Stimulated activated CD8-positive, alpha-beta memory T cell treated with anti-CD3 and anti-CD28 coated beads, Interleukin-7, amount 100 ng/mL, for 48 hours (primary cell): ENCODE results near the gene SLC9A1.

ENCODE experiments used
- DNase-seq, 2 donors: peaks; one replicate each; pipeline ENCODE4 v3.0.0-alpha.2; 2020; ENCODE audit warnings: low read depth in 1 of 2; ENCODE audit errors: extremely low read depth in 1 of 2

Gene SLC9A1

DNA sequence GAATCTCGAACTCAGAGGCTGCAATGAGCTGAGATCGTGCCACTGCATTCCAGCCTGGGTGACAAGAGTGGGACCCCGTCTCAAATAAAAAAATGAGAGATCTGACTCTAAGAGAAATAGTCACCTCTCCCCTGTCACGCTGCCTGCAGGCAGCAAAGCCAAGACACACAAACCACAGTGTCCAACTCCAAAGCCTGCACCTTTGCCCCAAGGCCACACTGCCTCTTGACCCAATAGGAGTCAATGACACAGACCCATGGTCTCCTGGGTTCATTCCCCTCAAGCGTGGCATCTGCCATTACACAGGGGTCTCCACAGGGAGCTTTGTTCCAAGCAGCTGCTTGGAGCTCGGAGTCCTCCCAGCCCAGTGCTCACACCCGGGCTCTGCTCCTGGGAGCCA is 46.3 kb downstream of the SLC9A1 start:
- no peak for DNase-seq

- no peak for DNase-seq
Observed at GRCh38 chr1:27106561-27107323, 48.2 kb downstream of the SLC9A1 start.

- no peak for DNase-seq
Observed at GRCh38 chr1:27105018-27105417, 49.9 kb downstream of the SLC9A1 start.

- DNase-seq, result no peak
Observed at GRCh38 chr1:27103498-27103897, 51.4 kb downstream of the SLC9A1 start.

- DNase-seq, result peak; percentile 48 to 58
Observed at GRCh38 chr1:27102707-27103468, 52.0 kb downstream of the SLC9A1 start.

GRCh38 chr1:27102134-27102706 is 52.7 kb downstream of the SLC9A1 start:
- no peak for DNase-seq

DNA sequence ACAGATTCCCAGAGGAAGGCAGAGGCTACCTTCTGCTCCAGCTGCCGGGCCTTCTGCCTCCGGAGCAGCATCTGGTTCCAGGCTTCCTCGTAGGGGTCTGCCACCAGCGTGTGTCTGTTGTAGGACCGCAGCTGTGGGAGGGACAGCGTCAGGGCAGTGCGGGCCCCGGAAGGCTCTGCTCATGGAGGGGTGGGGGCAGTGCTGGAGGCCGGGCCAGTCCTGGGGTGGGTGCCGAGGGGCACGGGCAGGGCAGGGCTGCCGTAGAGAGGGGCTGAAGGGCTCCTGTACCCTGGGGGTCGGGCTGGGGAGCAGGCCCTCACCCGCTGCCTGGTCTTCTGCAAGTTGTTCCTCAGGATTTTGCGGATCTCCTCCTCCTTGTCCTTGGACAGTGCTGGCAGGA is 53.2 kb downstream of the SLC9A1 start:
- no peak for DNase-seq

DNA sequence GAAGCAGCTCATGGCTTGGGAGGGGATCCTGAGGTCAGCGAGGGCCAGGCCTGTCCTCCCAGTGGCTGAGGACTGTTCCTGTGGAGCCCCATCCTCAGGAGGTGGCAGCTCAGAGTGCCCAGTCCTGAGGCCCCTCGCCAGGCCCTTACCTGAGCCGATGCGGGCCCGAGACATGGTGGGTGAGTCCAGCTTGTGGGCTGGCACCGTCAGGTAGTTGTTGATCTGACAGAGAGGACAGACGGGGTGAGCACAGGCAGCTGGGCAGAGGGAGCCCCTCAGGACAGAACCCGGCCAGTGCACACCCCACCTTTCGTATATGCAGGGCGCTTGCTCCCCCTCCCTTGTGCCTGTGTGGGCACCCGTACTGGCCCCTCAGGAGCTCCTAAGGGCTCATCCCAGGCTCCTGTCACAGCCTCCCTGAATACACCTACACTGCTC is 53.9 kb downstream of the SLC9A1 start:
- DNase-seq, result no peak

GRCh38 chr1:27100335-27101053 is 54.4 kb downstream of the SLC9A1 start:
- DNase-seq, result no peak

GRCh38 chr1:27099587-27100334 is 55.2 kb downstream of the SLC9A1 start:
- DNase-seq, result peak; percentile 40 to 69

DNA sequence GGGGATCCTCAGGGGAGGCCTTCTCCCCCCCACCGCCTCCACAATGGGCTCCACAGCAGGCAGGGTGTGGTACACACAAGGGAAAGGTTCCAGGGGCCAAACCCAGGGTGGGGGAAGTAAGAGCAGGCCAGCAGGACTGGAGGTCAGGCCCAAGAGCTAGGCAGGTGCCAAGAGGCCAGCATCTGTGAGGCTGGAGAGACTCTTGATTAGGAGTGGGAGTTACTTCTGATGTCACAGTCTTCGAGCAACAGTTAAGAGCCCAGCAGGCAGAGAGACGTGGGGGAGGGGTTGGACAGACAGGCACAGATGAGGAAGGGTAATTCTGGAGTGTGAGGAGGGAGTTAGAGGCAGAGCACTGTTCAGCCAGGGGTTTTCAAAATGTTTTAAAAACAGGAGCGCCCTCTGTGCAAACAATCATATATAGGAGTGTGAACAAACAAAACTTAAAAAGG is 55.8 kb downstream of the SLC9A1 start:
- DNase-seq, result no peak

- DNase-seq, result no peak
Observed at GRCh38 chr1:27098431-27099134, 56.3 kb downstream of the SLC9A1 start.

- DNase-seq, result peak; percentile 43 to 45
Observed at GRCh38 chr1:27097484-27097917, 57.4 kb downstream of the SLC9A1 start.

DNA sequence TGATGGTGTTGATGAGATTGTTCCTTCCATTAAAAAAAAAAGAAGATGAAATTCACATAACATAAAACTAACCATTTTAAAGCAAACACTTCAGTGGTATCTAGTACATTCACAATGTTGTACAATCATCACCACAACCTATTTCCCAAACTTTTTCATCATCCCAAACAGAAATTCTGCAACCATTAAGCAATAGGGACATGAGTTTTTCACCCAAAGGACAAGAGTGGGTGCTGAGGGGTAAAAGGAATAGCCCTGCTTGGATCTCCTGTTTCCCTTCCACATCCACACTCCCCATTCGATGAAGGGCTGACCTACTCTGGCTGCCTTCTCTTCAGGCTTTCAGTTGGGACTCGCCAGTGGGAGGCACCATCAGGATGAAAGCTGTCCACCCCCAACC is 59.3 kb downstream of the SLC9A1 start:
- DNase-seq, result no peak

DNA sequence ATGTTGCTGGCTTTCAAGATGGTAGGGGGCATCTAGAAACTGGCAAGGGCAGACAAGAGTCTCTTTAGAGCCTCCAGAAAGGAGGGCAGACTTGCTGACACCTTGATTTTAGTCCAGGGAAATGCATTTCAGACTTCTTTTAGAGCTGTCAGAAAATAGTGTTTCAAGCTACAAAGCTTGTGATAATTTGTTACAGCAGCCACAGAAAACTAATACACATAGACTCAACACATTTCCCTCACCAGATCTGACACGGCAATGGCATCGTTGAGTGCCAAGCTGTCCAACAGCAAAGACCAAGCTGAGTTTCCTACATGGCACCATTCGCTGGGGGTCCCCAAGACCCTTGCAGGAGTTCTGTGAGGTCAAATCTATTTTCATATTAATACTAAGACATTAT is 62.0 kb downstream of the SLC9A1 start:
- no peak for DNase-seq

DNA sequence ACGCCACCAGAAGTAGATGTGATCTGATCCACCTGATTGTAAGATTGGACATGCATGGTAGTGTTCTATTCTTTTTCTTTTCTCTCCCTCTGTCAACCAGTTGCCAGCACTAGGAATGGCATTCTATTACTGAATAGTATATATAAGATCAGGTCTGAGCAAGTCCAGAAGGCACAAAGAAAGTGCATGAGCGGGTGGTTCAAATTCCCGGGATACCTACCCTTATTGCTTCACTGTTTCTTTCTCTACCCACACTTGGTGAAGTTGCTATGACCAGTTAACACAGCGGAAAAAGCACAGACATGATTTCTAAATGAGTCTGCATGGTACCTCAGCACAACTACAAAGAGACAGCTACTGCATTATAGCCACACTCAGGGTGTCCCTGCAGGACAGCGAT is 64.0 kb downstream of the SLC9A1 start:
- no peak for DNase-seq

DNA sequence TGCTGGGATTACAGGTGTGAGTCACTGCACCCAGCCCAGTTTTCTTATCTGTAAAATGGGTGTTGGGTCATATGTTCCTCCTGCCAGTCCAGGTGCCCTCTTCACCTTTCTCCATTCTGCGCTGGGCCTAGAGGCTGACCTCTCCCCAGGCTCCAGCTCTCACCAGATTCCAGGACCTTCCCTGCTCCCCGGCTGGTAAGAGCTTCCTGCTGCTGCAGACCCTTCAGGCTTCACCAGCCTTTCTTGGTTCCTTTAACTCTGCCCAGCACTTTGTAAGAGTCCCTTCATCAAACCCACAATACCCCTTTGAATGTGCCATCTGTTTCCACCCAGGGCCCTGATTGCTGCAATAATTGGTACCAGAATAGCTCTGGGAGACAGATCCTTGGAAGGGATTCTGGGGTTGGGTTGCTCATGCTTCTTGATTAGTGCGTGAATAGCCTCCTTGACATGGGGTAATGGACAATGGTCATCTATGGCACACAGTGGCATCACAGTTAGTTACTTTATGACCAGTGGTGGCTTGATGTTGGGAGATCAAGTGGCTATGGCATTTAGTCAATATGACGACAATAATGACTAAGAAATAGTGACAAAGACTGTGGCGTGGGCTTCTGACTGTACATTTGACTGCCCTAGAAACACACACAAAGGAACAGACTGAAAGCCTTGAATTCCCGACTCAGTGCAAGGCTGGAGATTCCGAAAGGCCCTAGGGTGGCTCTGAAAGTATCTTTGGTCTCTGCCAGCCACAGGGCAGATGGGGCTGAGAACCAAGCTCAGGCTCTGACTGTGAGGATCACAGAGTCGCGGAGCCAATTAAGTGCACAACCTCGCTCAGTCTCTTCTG is 67.3 kb downstream of the SLC9A1 start:
- DNase-seq, result no peak

DNA sequence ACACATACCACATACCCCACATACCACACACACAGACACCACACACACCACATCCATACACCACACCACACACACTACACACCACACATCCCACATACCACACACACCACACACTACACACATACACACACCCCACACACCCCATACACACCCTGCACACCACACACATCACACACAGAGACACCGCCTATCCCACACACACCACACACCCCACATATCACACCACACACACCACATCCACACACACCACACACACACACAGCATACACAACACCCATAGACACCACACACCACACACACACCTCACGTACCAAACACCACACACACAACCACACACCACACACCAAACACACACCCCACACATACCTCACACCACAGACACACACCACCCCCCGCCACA is 68.3 kb downstream of the SLC9A1 start:
- no peak for DNase-seq

DNA sequence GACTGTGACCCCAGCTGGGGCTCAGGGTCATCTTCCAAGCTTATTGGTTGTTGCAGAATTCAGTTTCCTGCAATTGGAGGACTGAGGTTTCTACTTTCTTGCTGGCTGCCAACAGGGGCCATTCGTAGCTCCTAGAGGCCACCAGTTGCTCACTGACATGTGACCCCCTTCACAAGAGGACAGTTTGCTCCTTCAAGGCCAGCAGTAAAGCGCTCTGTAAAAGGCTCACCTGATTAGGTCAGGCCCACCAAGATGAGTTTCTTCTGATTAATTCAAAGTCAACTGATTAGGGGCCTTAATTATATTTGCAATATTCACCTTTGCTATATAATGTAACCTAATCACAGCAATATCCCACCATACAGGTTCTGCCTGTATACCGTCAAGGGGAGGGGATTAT is 68.9 kb downstream of the SLC9A1 start:
- DNase-seq, result no peak
